NCI-H226 (cell line): Measurements from ENCODE around the gene ZNF445.

Experiments
- DNase-seq: peaks from one replicate; pipeline ENCODE4 v3.0.0-alpha.2; 2015

Gene ZNF445

GRCh38 chr3:44396200-44397171 is 81.0 kb downstream of the ZNF445 start:
- no peak for DNase-seq

- DNase-seq: no peak
These were observed 81.8 kb downstream of the ZNF445 start for GRCh38 chr3:44395714-44396113.

- DNase-seq: no peak
These were observed 85.0 kb downstream of the ZNF445 start for GRCh38 chr3:44392489-44392888.

GRCh38 chr3:44387404-44387803 is 90.1 kb downstream of the ZNF445 start:
- no peak for DNase-seq
